AG09319 (cell line): ENCODE measurements around the gene LIMS1.

Experiments
- DNase-seq: peaks from one replicate; pipeline ENCODE4 v3.0.0-alpha.2; 2010; ENCODE audit warnings: low read depth; ENCODE audit errors: extremely low read depth
- CTCF ChIP-seq: IDR thresholded peaks from 2 replicates; pipeline ENCODE4 v1.5.1; 2011; ENCODE audit warnings: low read depth, mild to moderate bottlenecking, inconsistent platforms, low read length, moderate library complexity

Gene LIMS1

GRCh38 chr2:108560241-108560811 lies 26.1 kb downstream of the LIMS1 start:
- no peak for DNase-seq

GRCh38 chr2:108560895-108561530 lies 26.7 kb downstream of the LIMS1 start:
- DNase-seq, result no peak
- TF ChIP-seq CTCF, result no peak

More at GRCh38 chr2:108560241-108560811, 26.1 kb downstream of the LIMS1 start:
- TF ChIP-seq CTCF, result no peak

- no peak for DNase-seq
- no peak for TF ChIP-seq CTCF
Observed at GRCh38 chr2:108562274-108562673, 28.0 kb downstream of the LIMS1 start.

- DNase-seq, result no peak
- TF ChIP-seq CTCF, result no peak
Observed at GRCh38 chr2:108564510-108564909, 30.2 kb downstream of the LIMS1 start.

GRCh38 chr2:108565778-108566375 lies 31.6 kb downstream of the LIMS1 start:
- no peak for TF ChIP-seq CTCF

GRCh38 chr2:108570416-108570815 lies 36.1 kb downstream of the LIMS1 start:
- no peak for DNase-seq
- TF ChIP-seq CTCF, result no peak

More at GRCh38 chr2:108565778-108566375, 31.6 kb downstream of the LIMS1 start:
- DNase-seq, result no peak

GRCh38 chr2:108571286-108571685 lies 37.0 kb downstream of the LIMS1 start:
- DNase-seq, result no peak
- no peak for TF ChIP-seq CTCF
